Heart left ventricle (tissue), 16 donors: ENCODE data around the gene C16orf95. TPM values are rescaled to one million over a fixed set of nuclear protein-coding genes. Genes with fewer than 3 reads are reported as not detected.

ENCODE experiments used
- ATAC-seq, 4 donors: fragments of 200-7000 bp; cut with Tn5 transposase; one replicate each; pipeline ENCODE4 v1.9.1; 2020 to 2022; ENCODE audit warnings: moderate library complexity in 4 of 4, mild to moderate bottlenecking in 3 of 4, moderate number of reproducible peaks in 1 of 4
- DNase-seq, 5 donors: peaks; one replicate each; pipeline ENCODE4 v3.0.0-alpha.2; 2020
- H3K27ac ChIP-seq, 12 donors: fragments of 200-600 bp; sonication (generic) in 4 of 12; one replicate each; pipeline versions ENCODE4 v1.5.0 to v1.8.0; 2016 to 2022; ENCODE audit warnings: mild to moderate bottlenecking in 2 of 12
- H3K27me3 ChIP-seq, 9 donors: fragments of 200-600 bp; sonication (generic) in 2 of 9; one replicate each; pipeline versions ENCODE4 v1.5.1 to v1.8.0; 2016 to 2022; ENCODE audit warnings: mild to moderate bottlenecking in 3 of 9
- H3K36me3 ChIP-seq, 9 donors: fragments of 200-600 bp; sonication (generic) in 2 of 9; one replicate each; pipeline versions ENCODE4 v1.5.0 to v1.8.0; 2018 to 2022; ENCODE audit warnings: mild to moderate bottlenecking in 2 of 9
- H3K4me1 ChIP-seq, 12 donors: fragments of 200-600 bp; sonication (generic) in 4 of 12; one replicate each; pipeline versions ENCODE4 v1.5.0 to v1.8.0; 2016 to 2022; ENCODE audit warnings: mild to moderate bottlenecking in 3 of 12
- H3K4me3 ChIP-seq, 12 donors: fragments of 200-600 bp; sonication (generic) in 4 of 12; one replicate each; pipeline versions ENCODE4 v1.5.0 to v1.8.0; 2017 to 2022; ENCODE audit warnings: mild to moderate bottlenecking in 9 of 12, moderate library complexity in 4 of 12
- H3K9me3 ChIP-seq, 12 donors: fragments of 200-600 bp; sonication (generic) in 4 of 12; one replicate each; pipeline versions ENCODE4 v1.5.0 to v1.8.0; 2016 to 2022; ENCODE audit warnings: mild to moderate bottlenecking in 1 of 12
- CTCF ChIP-seq, 12 donors: fragments of 200-600 bp; sonication (generic) in 4 of 12; IDR thresholded peaks; one replicate each; pipeline versions ENCODE4 v1.5.0 to v1.8.0; 2018 to 2022; ENCODE audit warnings: antibody characterized with exemption in 12 of 12, mild to moderate bottlenecking in 5 of 12
- POLR2A ChIP-seq, 2 donors: fragments of 450-650 bp; IDR thresholded peaks; one replicate each; pipeline ENCODE4 v1.6.1; 2017; ENCODE audit warnings: antibody characterized with exemption in 2 of 2, mild to moderate bottlenecking in 2 of 2, moderate library complexity in 2 of 2
- WGBS, 4 donors: extraction: QIAGEN DNeasy Blood & Tissue Kit in 2 of 4; methylation state at CpG; one replicate each; pipeline versions ENCODE4 v1.1.5 to v1.1.7; 2013 to 2018; 5-methylcytosine and 5-hydroxymethylcytosine counted together
- intact Hi-C, 10 donors: fragments of 100-400 bp; cut with DNase I; formaldehyde crosslinking; loops; one replicate each; pipeline versions ENCODE4 v1.11.1 to v1.14.2; 2022
- polyA plus RNA-seq, 2 donors: library from polyadenylated mRNA; stranded (reverse); fragments of 200-250 nt; gene quantifications; one replicate each; pipeline ENCODE4 v1.2.3, GENCODE V29; 2013
- total RNA-seq, 9 donors: library from RNA; depleted of rRNA in 2 of 9; stranded (reverse); fragments of >200 nt in 2 of 9; fragmentation: NEBNext Ultra II Directional in 3 of 9; extraction: Animal tissue kit (Norgen Biotek cat#: 25700) in 3 of 9; gene quantifications; one replicate each; pipeline versions ENCODE4 v1.1.0 to v1.2.4, GENCODE V29; 2016 to 2023
- donor health status: ischemic (EF 13 %, LVEDD 7.1; RV severe dilation, severe dysfunction).
- donor health status: healthy with polysubstance abuse.
- donor health status: DM: no; HTN: yes; CAD: no.
- donor health status: DM: no; HTN: no; CAD: no.
- donor health status: ischemic (EF 25% LVEDD 6.9; RV normal size, moderate dysfunction).
- donor health status: ischemic (EF 25% LVEDD 5.7; RV mildly dilated, moderate dysfunction).
- donor health status: healthy.
- donor health status: DM: yes; HTN: yes; CAD: no.
- donor health status: ischemic (EF 35%, LVEDD 5.7; RV mildly dilated, moderate dysfunction).
- donor health status: nonischemic (EF 11% LVEDD 7.7; RV severe dilation, severe dysfunction).
- donor health status: DM: yes; HTN: yes; CAD: no.
- donor health status: PGD.
- donor health status: ischemic (EF 29% LVEDD 5.4; RV normal size, mild dysfunction).
- donor health status: nonischemic (EF 23%, LVEDD 6.1; RV moderate dilation, normal function).

C16orf95 gene
- total and polyA plus RNA-seq, 11 donors: 0.91 to 4.5 (median 3.1) TPM

GRCh38 chr16:87322360-87322759 lies 5.2 kb upstream of the C16orf95 start:
- no peak for ATAC-seq
- no peak overlapping the region for H3K27ac ChIP-seq
- peaks cover 0 to 2% (median 0%) of the 10 kb centered on the region in 9 donors for H3K36me3 ChIP-seq
- H3K27me3 ChIP-seq: no peaks in the 10 kb centered on the region
- 89 to 96% (median 93%) methylated on average over 7 to 9 of the region's 9 CpGs for WGBS, 4 donors
- H3K4me1 ChIP-seq: peaks cover 0 to 29% (median 14%) of the 10 kb centered on the region in 12 donors
- TF ChIP-seq CTCF (IDR thresholded peaks at IDR 0.05): no peak
- no peak for TF ChIP-seq POLR2A (IDR thresholded peaks at IDR 0.05)
- no peaks in the 10 kb centered on the region for H3K9me3 ChIP-seq
- no peak overlapping the region for H3K4me3 ChIP-seq
- DNase-seq: peak in 1 of 5 donors; percentile 47
- intact Hi-C loops: loop anchor here in 5 of 10 donors (5.0 to 10.0 kb wide), 4 partner anchors 60 to 312 kb away; partner anchors contain the start of gene FBXO31 (in 2 of the 5)

GRCh38 chr16:87321336-87322107 lies 4.3 kb upstream of the C16orf95 start:
- H3K36me3 ChIP-seq: no peaks in the 10 kb centered on the region
- 82 to 84% (median 83%) methylated on average over 20 of the region's 20 CpGs for WGBS, 4 donors
- no peaks in the 10 kb centered on the region for H3K27me3 ChIP-seq
- no peak overlapping the region for H3K4me3 ChIP-seq
- no peak for ATAC-seq
- no peak for DNase-seq
- H3K4me1 ChIP-seq: peaks cover 0 to 26% (median 14%) of the 10 kb centered on the region in 12 donors
- no peak overlapping the region for H3K27ac ChIP-seq
- TF ChIP-seq CTCF (IDR thresholded peaks at IDR 0.05): no peak
- TF ChIP-seq POLR2A (IDR thresholded peaks at IDR 0.05): no peak
- no peaks in the 10 kb centered on the region for H3K9me3 ChIP-seq
- intact Hi-C loops: loop anchor here in 5 of 10 donors (5.0 to 10.0 kb wide), 4 partner anchors 61 to 313 kb away; partner anchors contain the start of gene FBXO31 (in 2 of the 5)

GRCh38 chr16:87320510-87321227 lies 3.5 kb upstream of the C16orf95 start:
- Histone ChIP-seq H3K4me1 (peaks cover 0 to 28% (median 14%) of the 10 kb centered on the region in 12 donors), H3K4me3 (no peak overlapping the region), H3K36me3 (no peaks in the 10 kb centered on the region), H3K9me3 (no peaks in the 10 kb centered on the region), H3K27me3 (no peaks in the 10 kb centered on the region), H3K27ac (no peak overlapping the region)
- no peak for DNase-seq
- TF ChIP-seq POLR2A (IDR thresholded peaks at IDR 0.05) (no peak), CTCF (IDR thresholded peaks at IDR 0.05) (no peak)
- ATAC-seq: no peak
- WGBS, 4 donors: 86 to 92% (median 90%) methylated on average over 12 of the region's 12 CpGs
- intact Hi-C loops: loop anchor here in 5 of 10 donors (5.0 to 10.0 kb wide), 4 partner anchors 62 to 314 kb away; partner anchors contain the start of gene FBXO31 (in 2 of the 5)
